HG03342 (cell line): Measurements from ENCODE around the gene VSIG8.

Experiments used
- ATAC-seq: cut with Tn5 transposase; IDR thresholded peaks from one replicate; pipeline ENCODE4 v1.9.1; 2021; ENCODE audit warnings: mild to moderate bottlenecking, moderate library complexity; ENCODE audit not compliant: unreplicated experiment

VSIG8 gene

GRCh38 chr1:159831412-159832141, 30.9 kb downstream of the VSIG8 start:
- no peak for ATAC-seq

DNA sequence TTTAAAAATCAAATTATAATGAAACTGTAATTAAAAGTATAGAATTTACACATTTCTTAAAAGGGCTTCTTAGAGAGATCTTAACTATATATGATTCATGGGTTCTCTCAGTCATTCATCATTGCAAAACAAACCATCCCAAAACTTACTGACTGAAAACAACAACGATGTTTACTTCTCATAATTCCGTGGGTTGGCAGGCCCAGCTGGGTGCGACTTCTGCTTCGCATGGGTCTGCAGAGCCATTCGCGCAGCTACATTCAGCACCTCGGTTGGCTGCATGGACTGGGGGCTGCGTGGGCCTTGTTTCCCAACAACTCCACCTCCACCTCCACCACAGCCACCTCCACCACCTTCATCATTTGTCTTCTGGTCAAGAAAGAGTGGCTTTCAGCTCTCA, 31.7 kb downstream of the VSIG8 start:
- no peak for ATAC-seq

- no peak for ATAC-seq
These were observed 32.5 kb downstream of the VSIG8 start for GRCh38 chr1:159829822-159830465.

DNA sequence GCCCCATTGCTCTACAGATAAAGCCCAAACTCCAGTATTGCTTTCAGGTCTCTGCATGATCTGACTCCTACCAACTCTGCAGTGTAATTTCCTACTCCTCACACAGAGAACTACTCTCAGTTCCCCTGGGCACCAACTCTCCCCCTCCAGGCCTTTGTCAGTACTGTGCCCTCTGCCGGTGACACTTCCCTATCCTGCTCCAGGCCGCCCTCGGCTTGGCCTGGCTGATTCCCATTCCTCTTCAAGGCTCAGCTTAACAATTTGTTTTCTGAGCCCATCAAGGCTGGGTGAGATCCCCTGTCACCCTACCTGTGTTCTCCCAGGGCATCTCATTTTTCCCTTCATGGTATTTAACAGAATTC, 33.2 kb downstream of the VSIG8 start:
- ATAC-seq: peak; percentile 82

DNA sequence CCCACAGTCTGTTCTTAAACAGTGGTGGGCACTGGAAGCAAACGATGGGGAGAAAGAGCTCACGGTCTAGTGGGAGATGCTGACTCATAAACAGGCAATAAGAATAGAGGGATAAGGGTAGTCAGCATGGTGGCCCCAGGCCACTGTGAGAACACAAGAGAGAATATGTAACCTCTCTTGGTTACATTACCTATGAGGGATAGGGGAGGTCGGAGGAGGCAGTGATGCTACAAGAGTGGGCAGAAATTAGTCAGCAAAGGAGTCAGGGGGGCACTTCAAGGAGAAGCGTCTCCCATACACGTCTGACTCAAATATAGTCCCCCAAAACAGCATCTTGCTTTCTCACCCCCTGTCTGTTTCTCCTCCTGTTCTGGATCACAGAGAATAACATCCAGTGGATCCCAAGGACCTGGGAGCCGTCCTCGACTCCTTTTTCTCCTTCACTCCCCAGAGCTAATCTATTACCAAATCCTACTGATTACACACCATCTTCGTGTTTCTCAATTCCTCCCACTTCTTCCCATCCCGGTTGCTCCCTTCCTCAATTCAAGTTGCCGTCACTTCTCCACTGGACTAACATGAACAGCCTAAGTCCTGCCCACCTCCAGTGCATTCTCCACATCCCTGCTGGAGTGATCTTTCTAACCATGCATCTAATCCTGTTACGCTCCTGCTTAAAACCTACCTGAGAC, 33.7 kb downstream of the VSIG8 start:
- no peak for ATAC-seq

GRCh38 chr1:159828176-159828575, 34.3 kb downstream of the VSIG8 start:
- no peak for ATAC-seq

GRCh38 chr1:159827549-159827948, 34.9 kb downstream of the VSIG8 start:
- ATAC-seq: no peak

GRCh38 chr1:159827102-159827490, 35.4 kb downstream of the VSIG8 start:
- ATAC-seq: no peak

DNA sequence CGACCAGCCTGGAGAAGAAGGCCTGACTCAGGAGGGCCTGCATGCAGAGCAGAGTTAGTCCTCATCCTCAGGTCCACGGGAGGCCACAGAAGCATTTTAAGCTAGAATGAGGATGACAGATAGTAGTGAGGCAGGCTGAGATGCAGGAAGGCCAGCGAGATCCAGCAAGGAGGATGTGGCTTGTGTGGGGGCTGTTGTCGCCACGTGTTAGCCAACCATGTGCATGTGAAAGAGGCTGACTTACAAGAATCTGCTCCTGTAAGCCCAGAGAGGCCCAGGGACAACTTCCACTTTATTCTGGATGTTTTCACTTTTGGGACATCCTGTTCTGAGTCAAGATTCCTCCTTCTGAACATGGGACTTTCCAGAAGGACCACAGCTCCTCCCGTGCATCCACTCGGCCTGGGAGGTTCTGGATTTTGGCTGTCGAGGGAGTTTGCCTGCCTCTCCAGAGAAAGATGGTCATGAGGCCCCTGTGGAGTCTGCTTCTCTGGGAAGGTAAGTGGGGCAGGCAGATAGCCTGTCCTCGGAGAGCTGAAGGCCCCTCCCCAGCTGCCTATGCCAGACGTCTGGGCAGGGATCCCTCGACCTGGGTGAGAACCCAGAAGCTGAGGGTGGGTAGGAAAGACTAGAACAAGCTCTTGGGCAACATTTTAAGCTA, 35.9 kb downstream of the VSIG8 start, which contains the start of gene SLAMF8:
TSS of gene SLAMF8 (plus strand) at position 433 of the 661 bp plus-strand sequence. CDS start at position 459, 26 bp downstream.
- no peak for ATAC-seq

DNA sequence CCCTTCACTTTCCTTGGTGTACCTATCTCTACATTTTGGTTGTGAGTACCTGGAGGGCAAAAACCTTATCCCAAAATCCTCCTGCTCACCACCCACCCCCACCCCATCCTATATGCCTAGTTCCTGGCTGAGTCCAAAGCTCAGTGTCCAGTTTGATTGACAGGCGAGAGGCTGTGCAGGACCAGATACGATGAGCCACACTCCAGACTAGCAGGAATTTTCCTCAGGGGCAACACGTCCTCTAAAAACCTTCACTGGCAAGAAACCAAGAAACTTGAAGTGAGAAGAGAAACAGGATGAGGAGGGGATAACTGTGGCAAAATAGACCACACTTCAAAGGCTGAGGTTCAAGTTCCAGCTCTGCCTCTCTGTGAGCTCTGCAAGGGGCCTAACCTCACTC, 36.9 kb downstream of the VSIG8 start:
- ATAC-seq: no peak

- ATAC-seq: no peak
These were observed 39.1 kb downstream of the VSIG8 start for GRCh38 chr1:159823406-159823805.

GRCh38 chr1:159821171-159821867, 41.1 kb downstream of the VSIG8 start:
- ATAC-seq: no peak

DNA sequence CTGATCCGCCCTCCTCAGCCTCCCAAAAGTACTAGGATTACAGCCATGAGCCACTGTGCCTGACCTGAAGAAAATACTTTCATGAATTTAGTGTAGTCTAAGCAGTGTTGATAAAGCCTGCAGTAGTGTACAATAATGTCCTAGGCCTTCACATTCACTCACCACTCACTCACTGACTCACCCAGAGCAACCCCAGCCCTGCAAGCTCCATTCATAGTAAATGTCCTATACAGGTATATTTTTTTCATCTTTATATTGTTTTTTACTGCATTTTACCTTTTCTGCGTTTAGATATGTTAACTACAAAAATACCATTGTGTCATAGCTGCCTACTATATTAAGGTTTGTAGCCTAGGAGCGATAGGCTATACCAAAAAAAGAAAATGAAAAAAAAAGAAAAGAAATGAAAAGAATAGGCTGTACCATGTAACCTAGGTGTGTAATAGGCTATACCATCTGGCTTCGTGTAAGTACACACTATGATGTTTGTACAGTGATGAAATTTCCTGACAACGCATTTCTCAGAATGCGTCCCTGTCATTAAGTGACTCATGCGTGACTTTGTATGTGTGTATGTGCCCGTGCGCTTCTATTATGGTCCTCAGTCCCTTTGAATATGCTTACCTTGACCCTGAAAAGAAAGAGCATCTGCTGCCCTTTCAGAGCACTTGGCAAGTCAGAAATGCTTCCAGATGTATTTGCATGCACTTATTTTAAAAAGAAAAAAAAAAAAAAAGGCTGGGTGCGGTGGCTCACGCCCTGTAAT, 45.0 kb downstream of the VSIG8 start:
- ATAC-seq: no peak

GRCh38 chr1:159815926-159816325, 46.5 kb downstream of the VSIG8 start:
- ATAC-seq: no peak

DNA sequence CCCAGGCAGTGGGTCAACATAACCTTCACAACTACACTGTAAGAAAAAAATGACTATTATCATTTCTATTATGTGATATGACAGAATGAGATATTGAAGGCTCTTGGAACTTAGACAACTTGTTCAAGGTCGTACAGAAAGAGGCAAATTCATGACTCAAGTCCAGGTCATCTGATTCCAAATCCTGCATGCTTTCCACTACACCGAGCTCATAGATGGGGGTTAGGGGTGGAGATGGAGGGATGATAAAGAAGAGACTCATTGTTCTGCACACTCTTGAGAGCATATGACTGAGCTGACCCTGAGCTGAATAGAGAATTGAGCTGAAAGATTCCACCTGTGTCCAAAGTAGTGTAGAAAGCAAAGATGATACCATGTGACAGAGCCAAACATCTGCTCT, 57.5 kb downstream of the VSIG8 start:
- no peak for ATAC-seq
